VCaP (cell line): Measurements from ENCODE around the gene KLK15.

ENCODE experiments used
- H3K27ac ChIP-seq: fragments of 450-650 bp; 2 replicates; pipeline ENCODE4 v1.5.1; 2017
- CTCF ChIP-seq: fragments of 450-650 bp; conservative IDR thresholded peaks from 2 replicates; pipeline ENCODE4 v1.5.1; 2017; ENCODE audit warnings: mild to moderate bottlenecking, moderate library complexity

Gene KLK15

GRCh38 chr19:50777261-50777660 lies 56.1 kb downstream of the KLK15 start:
- no peak overlapping the region for H3K27ac ChIP-seq
- no peak for TF ChIP-seq CTCF

GRCh38 chr19:50776131-50776530 lies 57.2 kb downstream of the KLK15 start:
- no peak for TF ChIP-seq CTCF
- no peak overlapping the region for H3K27ac ChIP-seq
